Activated T-cell treated with anti-CD3 and anti-CD28 coated beads, Interleukin-2, amount 50 U/mL, for 72 hours (primary cell): ENCODE results near the gene CXADR. TPM values are rescaled to one million over a fixed set of nuclear protein-coding genes. Genes with fewer than 3 reads are reported as not detected.

ENCODE experiments used
- ATAC-seq, 2 donors: fragments of 150-1000 bp; cut with Tn5 transposase; replicated peaks in 1 of 2; 2 replicates each; pipeline ENCODE4 v1.10.0; 2021; ENCODE audit warnings: moderate library complexity in 2 of 2, mild to moderate bottlenecking in 1 of 2
- DNase-seq, 2 donors: peaks; one replicate each; pipeline ENCODE4 v3.0.0; 2021 to 2022; ENCODE audit warnings: mixed read lengths in 1 of 2
- H3K27ac Mint-ChIP-seq: one replicate; pipeline ENCODE4 v1.8.0; 2022; ENCODE audit warnings: mild to moderate bottlenecking, moderate library complexity, mixed read lengths
- H3K27me3 Mint-ChIP-seq: one replicate; pipeline ENCODE4 v1.8.0; 2022; ENCODE audit warnings: low read depth, mixed read lengths
- H3K36me3 Mint-ChIP-seq, 2 donors: one replicate each; pipeline ENCODE4 v1.8.0; 2022; ENCODE audit warnings: mixed read lengths in 2 of 2, mild to moderate bottlenecking in 1 of 2; ENCODE audit not compliant: insufficient read depth in 2 of 2
- H3K4me1 Mint-ChIP-seq: one replicate; pipeline ENCODE4 v1.8.0; 2022; ENCODE audit warnings: low read depth, mixed read lengths
- H3K4me3 Mint-ChIP-seq, 2 donors: one replicate each; pipeline ENCODE4 v1.8.0; 2022; ENCODE audit warnings: mild to moderate bottlenecking in 2 of 2, mixed read lengths in 2 of 2, moderate library complexity in 2 of 2
- H3K9me3 Mint-ChIP-seq, 2 donors: one replicate each; pipeline ENCODE4 v1.8.0; 2022; ENCODE audit warnings: mixed read lengths in 2 of 2
- total RNA-seq, 2 donors: library from RNA; stranded (reverse); gene quantifications; one replicate each; pipeline ENCODE4 v1.2.3, GENCODE V29; 2022

CXADR gene
- total RNA-seq, 2 donors from 2014 or later, result 0.23 to 0.48 TPM

- no peak for ATAC-seq
- H3K27me3 Mint-ChIP-seq, result no peaks in the 10 kb centered on the region
- no peaks in the 10 kb centered on the region for H3K9me3 Mint-ChIP-seq
- no peak overlapping the region for H3K4me3 Mint-ChIP-seq
- no peak overlapping the region for H3K27ac Mint-ChIP-seq
- H3K36me3 Mint-ChIP-seq, result no peaks in the 10 kb centered on the region
- DNase-seq, result no peak
- H3K4me1 Mint-ChIP-seq, result no peaks in the 10 kb centered on the region
Observed at GRCh38 chr21:17537299-17537698, 24.5 kb downstream of the CXADR start.

GRCh38 chr21:17538576-17538975, 25.7 kb downstream of the CXADR start:
- Mint-ChIP-seq H3K9me3 (no peaks in the 10 kb centered on the region), H3K4me3 (no peak overlapping the region), H3K27ac (no peak overlapping the region), H3K27me3 (no peaks in the 10 kb centered on the region), H3K36me3 (no peaks in the 10 kb centered on the region), H3K4me1 (no peaks in the 10 kb centered on the region)
- no peak for DNase-seq
- no peak for ATAC-seq

DNA sequence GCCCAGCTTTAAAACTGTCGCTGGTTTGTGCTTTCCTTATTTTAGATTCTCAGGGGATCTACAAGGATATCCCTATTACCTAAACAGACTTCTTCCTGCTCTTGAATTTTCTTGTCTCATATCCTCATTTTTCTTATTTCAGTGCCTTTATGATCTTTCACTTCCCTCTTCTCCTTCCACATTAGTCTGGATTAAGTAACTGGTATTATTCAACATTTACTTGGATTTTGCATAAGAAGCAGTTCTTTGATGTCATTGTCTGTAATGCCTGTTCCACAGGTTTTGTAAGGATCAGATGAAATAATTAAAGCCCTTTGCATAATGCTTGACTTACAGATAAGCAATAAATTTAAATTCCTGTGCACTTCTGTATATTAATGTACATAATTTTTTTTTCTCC, 26.5 kb downstream of the CXADR start:
- no peaks in the 10 kb centered on the region for H3K9me3 Mint-ChIP-seq
- ATAC-seq (no peak), DNase-seq (no peak)
- no peak overlapping the region for H3K27ac Mint-ChIP-seq
- no peaks in the 10 kb centered on the region for H3K4me1 Mint-ChIP-seq
- H3K27me3 Mint-ChIP-seq, result no peaks in the 10 kb centered on the region
- H3K4me3 Mint-ChIP-seq, result no peak overlapping the region
- H3K36me3 Mint-ChIP-seq, result no peaks in the 10 kb centered on the region

- no peaks in the 10 kb centered on the region for H3K9me3 Mint-ChIP-seq
- H3K4me1 Mint-ChIP-seq, result no peaks in the 10 kb centered on the region
- H3K27ac Mint-ChIP-seq, result no peak overlapping the region
- ATAC-seq (no peak), DNase-seq (no peak)
- H3K27me3 Mint-ChIP-seq, result no peaks in the 10 kb centered on the region
- no peak overlapping the region for H3K4me3 Mint-ChIP-seq
- H3K36me3 Mint-ChIP-seq, result no peaks in the 10 kb centered on the region
Observed at GRCh38 chr21:17539743-17540341, 27.0 kb downstream of the CXADR start.

GRCh38 chr21:17540530-17540929, 27.7 kb downstream of the CXADR start:
- H3K27me3 Mint-ChIP-seq, result no peaks in the 10 kb centered on the region
- no peaks in the 10 kb centered on the region for H3K36me3 Mint-ChIP-seq
- H3K27ac Mint-ChIP-seq, result no peak overlapping the region
- DNase-seq (no peak), ATAC-seq (no peak)
- H3K4me3 Mint-ChIP-seq, result no peak overlapping the region
- H3K9me3 Mint-ChIP-seq, result no peaks in the 10 kb centered on the region
- no peaks in the 10 kb centered on the region for H3K4me1 Mint-ChIP-seq

DNA sequence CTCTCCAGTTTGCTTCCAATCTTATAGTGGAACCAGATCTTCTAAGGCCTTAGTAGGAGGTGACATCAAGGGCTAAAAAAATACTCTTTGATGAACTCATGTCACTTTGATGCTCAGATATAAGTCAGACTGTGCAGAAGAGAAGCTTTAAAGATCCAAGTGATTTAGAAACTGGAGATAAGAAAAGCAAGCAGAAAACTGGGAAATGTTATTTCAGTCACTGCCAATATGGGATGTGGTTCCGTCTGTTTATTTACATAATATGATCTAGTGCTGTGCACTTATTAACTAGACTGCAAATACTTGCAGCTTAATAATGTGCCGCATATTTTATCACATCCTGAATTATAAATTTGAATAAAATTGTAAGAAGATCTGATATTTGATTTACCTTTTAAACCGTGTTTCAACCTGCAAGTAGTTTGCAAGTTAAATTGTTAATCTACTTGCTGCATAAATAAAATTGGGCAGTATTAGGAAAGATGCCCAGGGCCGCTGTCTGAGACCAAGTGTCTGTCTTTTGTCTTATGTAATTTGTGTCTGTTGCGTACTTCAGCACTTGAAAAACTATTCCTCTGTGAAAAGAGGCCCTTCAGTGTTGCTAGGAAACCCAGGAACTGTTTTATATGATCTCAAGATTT, 29.6 kb downstream of the CXADR start:
- no peak for DNase-seq
- no peaks in the 10 kb centered on the region for H3K36me3 Mint-ChIP-seq
- H3K4me1 Mint-ChIP-seq, result no peaks in the 10 kb centered on the region
- H3K9me3 Mint-ChIP-seq, result no peaks in the 10 kb centered on the region
- no peak overlapping the region for H3K4me3 Mint-ChIP-seq
- H3K27me3 Mint-ChIP-seq, result no peaks in the 10 kb centered on the region
- ATAC-seq, result no peak
- H3K27ac Mint-ChIP-seq, result no peak overlapping the region

DNA sequence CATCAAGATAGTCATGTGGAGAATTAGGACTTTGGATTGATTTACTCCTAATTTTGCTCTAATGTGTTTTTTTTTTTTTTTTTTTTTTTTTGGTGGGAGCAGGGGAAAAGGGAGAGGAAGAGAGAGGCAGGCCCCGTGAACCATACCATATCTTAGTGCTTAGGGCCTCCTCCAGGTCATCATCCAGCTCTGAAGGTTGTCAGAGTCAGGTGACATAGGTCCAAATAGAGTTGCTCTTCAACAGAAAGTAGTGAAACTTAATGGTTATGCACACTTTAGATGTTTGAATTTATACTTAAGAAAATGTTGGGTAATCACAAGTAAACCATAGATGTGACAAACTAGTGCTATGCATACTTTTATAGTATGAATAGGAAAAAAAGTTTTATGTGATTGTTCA, 32.2 kb downstream of the CXADR start:
- Mint-ChIP-seq H3K4me3 (no peak overlapping the region), H3K27ac (no peak overlapping the region), H3K4me1 (no peaks in the 10 kb centered on the region), H3K27me3 (no peaks in the 10 kb centered on the region), H3K36me3 (no peaks in the 10 kb centered on the region), H3K9me3 (no peaks in the 10 kb centered on the region)
- ATAC-seq (no peak), DNase-seq (no peak)

- Mint-ChIP-seq H3K4me1 (peaks cover 5% of the 10 kb centered on the region), H3K27ac (no peak overlapping the region), H3K4me3 (no peak overlapping the region), H3K36me3 (no peaks in the 10 kb centered on the region), H3K27me3 (no peaks in the 10 kb centered on the region), H3K9me3 (no peaks in the 10 kb centered on the region)
- no peak for DNase-seq
- ATAC-seq, result no peak
Observed at GRCh38 chr21:17548262-17548661, 35.4 kb downstream of the CXADR start.

GRCh38 chr21:17550671-17551308, 37.9 kb downstream of the CXADR start:
- no peak overlapping the region for H3K4me3 Mint-ChIP-seq
- peaks cover 5% of the 10 kb centered on the region for H3K4me1 Mint-ChIP-seq
- no peak overlapping the region for H3K27ac Mint-ChIP-seq
- no peaks in the 10 kb centered on the region for H3K36me3 Mint-ChIP-seq
- no peak for DNase-seq
- no peaks in the 10 kb centered on the region for H3K27me3 Mint-ChIP-seq
- no peak for ATAC-seq
- H3K9me3 Mint-ChIP-seq, result no peaks in the 10 kb centered on the region

DNA sequence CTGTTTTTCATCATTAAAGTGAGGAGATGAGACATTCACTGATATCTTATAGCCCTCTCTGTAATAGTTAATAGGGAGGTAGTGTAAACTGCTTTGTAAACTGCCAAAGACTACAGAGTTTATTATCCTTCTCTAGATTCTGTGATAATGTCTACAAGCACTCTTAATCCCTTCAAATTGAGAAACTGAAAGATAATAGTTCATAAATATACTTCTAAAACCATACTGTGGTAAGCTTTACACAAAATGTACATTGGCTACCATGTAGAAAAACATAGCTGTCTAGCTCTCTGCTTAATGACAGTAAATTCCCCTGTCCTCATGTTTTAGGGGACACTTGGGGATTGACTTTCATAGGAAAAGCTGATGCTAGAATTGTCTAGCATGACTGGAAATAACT, 39.6 kb downstream of the CXADR start:
- no peaks in the 10 kb centered on the region for H3K36me3 Mint-ChIP-seq

GRCh38 chr21:17554120-17554519, 41.3 kb downstream of the CXADR start:
- no peak for ATAC-seq

More for the DNA sequence above, 39.6 kb downstream of the CXADR start:
- Mint-ChIP-seq H3K27me3 (no peaks in the 10 kb centered on the region), H3K9me3 (no peaks in the 10 kb centered on the region), H3K4me3 (no peak overlapping the region), H3K27ac (no peak overlapping the region), H3K4me1 (peaks cover 5% of the 10 kb centered on the region)
- ATAC-seq, result no peak
- DNase-seq, result no peak

DNA sequence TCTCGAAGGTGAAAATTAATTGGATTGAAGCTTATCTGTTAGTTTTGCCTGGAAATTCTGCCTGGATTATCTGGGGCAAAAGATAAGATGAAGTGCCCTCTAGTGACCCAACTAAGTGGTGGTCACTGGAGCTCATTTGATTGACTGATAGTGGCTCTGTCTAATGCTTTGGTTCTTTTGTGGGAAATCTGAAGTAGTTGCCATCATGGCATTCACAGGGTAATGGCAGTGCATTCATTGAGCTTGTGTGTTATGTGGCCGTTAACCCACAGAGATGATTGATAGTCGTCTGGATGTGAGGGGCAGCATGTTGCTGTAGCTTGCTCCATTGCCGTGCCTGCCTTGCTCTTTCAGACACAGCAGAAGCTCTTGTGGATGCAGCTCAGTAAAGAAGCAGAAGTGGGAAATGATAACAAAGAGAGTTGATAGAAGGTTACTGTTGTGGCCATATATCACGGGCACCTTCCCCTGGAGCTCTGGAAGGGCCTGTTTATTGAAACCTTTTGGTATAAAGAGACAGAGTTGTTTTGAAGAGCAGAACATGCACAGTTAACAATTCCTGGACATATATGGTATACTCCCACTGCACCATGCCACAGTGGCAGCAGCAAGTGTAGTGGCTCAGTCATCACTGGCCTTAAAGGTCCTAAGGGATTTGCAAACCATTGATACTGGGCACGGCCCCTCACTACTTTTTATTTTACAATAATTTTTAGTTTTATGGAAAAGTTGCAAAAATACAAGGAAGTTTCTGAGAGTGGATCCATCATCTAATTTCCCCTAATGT, 42.0 kb downstream of the CXADR start:
- Mint-ChIP-seq H3K27me3 (no peaks in the 10 kb centered on the region), H3K36me3 (no peaks in the 10 kb centered on the region), H3K4me1 (peaks cover 5% of the 10 kb centered on the region), H3K4me3 (no peak overlapping the region), H3K9me3 (no peaks in the 10 kb centered on the region), H3K27ac (no peak overlapping the region)
- no peak for DNase-seq
- no peak for ATAC-seq

More at GRCh38 chr21:17554120-17554519, 41.3 kb downstream of the CXADR start:
- Mint-ChIP-seq H3K27ac (no peak overlapping the region), H3K27me3 (no peaks in the 10 kb centered on the region), H3K9me3 (no peaks in the 10 kb centered on the region), H3K4me3 (no peak overlapping the region), H3K36me3 (no peaks in the 10 kb centered on the region), H3K4me1 (peaks cover 5% of the 10 kb centered on the region)
- DNase-seq, result no peak

- Mint-ChIP-seq H3K4me1 (no peaks in the 10 kb centered on the region), H3K27ac (no peak overlapping the region), H3K4me3 (no peak overlapping the region), H3K27me3 (no peaks in the 10 kb centered on the region), H3K9me3 (no peaks in the 10 kb centered on the region), H3K36me3 (no peaks in the 10 kb centered on the region)
- DNase-seq, result no peak
- no peak for ATAC-seq
Observed at GRCh38 chr21:17560377-17561025, 47.7 kb downstream of the CXADR start.
